ENCODE measurements around the gene CADM1.

GRCh38 chr11:115466122-115466521 is 38.1 kb downstream of the CADM1 start:
- TF ChIP-seq POLR2A (IDR thresholded peaks at IDR 0.05) (no peak), CTCF (IDR thresholded peaks at IDR 0.05) (no peak)

All from heart left ventricle (tissue), 13 donors.